ENCODE measurements around the gene TTC12. TPM values are rescaled to one million over a fixed set of nuclear protein-coding genes. Genes with fewer than 3 reads are reported as not detected.

Gene TTC12
- total RNA-seq, 1 donor from 2014 or later = 30.4 TPM

DNA sequence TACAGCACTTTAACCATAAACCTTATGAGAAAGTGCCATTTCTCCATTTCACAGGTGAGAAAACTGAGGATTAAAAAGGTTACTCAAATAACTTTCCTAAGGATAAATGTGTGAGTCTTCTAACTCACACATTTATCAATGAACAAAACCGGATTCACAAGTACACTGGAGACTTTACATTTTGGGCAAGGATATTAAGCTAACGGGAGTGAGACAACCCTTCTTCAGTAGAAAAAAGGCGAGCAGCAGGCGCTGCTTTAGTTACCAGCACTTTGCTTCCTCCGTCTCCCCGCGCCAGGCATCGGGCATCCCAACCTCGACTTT, 356 bp upstream of the TTC12 start:
- H3K9me3 Mint-ChIP-seq (ENCODE audit: low read depth) = peaks cover 4% of the 10 kb centered on the region
- TF ChIP-seq, protein P1, sequence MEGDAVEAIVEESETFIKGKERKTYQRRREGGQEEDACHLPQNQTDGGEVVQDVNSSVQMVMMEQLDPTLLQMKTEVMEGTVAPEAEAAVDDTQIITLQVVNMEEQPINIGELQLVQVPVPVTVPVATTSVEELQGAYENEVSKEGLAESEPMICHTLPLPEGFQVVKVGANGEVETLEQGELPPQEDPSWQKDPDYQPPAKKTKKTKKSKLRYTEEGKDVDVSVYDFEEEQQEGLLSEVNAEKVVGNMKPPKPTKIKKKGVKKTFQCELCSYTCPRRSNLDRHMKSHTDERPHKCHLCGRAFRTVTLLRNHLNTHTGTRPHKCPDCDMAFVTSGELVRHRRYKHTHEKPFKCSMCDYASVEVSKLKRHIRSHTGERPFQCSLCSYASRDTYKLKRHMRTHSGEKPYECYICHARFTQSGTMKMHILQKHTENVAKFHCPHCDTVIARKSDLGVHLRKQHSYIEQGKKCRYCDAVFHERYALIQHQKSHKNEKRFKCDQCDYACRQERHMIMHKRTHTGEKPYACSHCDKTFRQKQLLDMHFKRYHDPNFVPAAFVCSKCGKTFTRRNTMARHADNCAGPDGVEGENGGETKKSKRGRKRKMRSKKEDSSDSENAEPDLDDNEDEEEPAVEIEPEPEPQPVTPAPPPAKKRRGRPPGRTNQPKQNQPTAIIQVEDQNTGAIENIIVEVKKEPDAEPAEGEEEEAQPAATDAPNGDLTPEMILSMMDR (IDR thresholded peaks at IDR 0.05; ENCODE audit: unreplicated experiment) = no peak
- DNase-seq (ENCODE audit: low spot score, unreplicated experiment) = no peak
- peaks cover 17% of the 10 kb centered on the region for H3K27me3 Mint-ChIP-seq
- H3K4me3 Mint-ChIP-seq (ENCODE audit: low read depth) = peak overlapping the region; percentile 77
- peaks cover 11% of the 10 kb centered on the region for H3K4me1 Mint-ChIP-seq (ENCODE audit: low read depth)
- no peak overlapping the region for H3K27ac Mint-ChIP-seq
- H3K36me3 Mint-ChIP-seq (ENCODE audit: insufficient read depth) = peaks cover 18% of the 10 kb centered on the region

GRCh38 chr11:113315811-113316210, 1.4 kb downstream of the TTC12 start:
- no peak for DNase-seq (ENCODE audit: low spot score, unreplicated experiment)
- Mint-ChIP-seq H3K9me3 (ENCODE audit: low read depth) (peaks cover 9% of the 10 kb centered on the region), H3K27ac (peak overlapping the region; percentile 47)

GRCh38 chr11:113316256-113316655, 1.9 kb downstream of the TTC12 start:
- peaks cover 30% of the 10 kb centered on the region for H3K36me3 Mint-ChIP-seq (ENCODE audit: insufficient read depth)
- H3K4me1 Mint-ChIP-seq (ENCODE audit: low read depth) = peaks cover 11% of the 10 kb centered on the region
- no peak overlapping the region for H3K4me3 Mint-ChIP-seq (ENCODE audit: low read depth)
- peaks cover 12% of the 10 kb centered on the region for H3K27me3 Mint-ChIP-seq
- no peak for DNase-seq (ENCODE audit: low spot score, unreplicated experiment)
- H3K27ac Mint-ChIP-seq = no peak overlapping the region
- TF ChIP-seq, protein P1 (IDR thresholded peaks at IDR 0.05; ENCODE audit: unreplicated experiment) = no peak
- H3K9me3 Mint-ChIP-seq (ENCODE audit: low read depth) = peaks cover 9% of the 10 kb centered on the region

More at GRCh38 chr11:113315811-113316210, 1.4 kb downstream of the TTC12 start:
- Mint-ChIP-seq H3K36me3 (ENCODE audit: insufficient read depth) (peaks cover 30% of the 10 kb centered on the region), H3K4me1 (ENCODE audit: low read depth) (peaks cover 11% of the 10 kb centered on the region), H3K4me3 (ENCODE audit: low read depth) (peak overlapping the region; percentile 77), H3K27me3 (peaks cover 14% of the 10 kb centered on the region)
- TF ChIP-seq, protein P1 (IDR thresholded peaks at IDR 0.05; ENCODE audit: unreplicated experiment) = no peak

- Mint-ChIP-seq H3K27ac (no peak overlapping the region), H3K36me3 (ENCODE audit: insufficient read depth) (peaks cover 30% of the 10 kb centered on the region), H3K27me3 (peaks cover 9% of the 10 kb centered on the region), H3K4me1 (ENCODE audit: low read depth) (peaks cover 11% of the 10 kb centered on the region), H3K9me3 (ENCODE audit: low read depth) (peaks cover 9% of the 10 kb centered on the region), H3K4me3 (ENCODE audit: low read depth) (peak overlapping the region; percentile 1)
- DNase-seq (ENCODE audit: low spot score, unreplicated experiment) = no peak
- TF ChIP-seq, protein P1 (IDR thresholded peaks at IDR 0.05; ENCODE audit: unreplicated experiment) = no peak
Observed at GRCh38 chr11:113317339-113317738, 3.0 kb downstream of the TTC12 start.

DNA sequence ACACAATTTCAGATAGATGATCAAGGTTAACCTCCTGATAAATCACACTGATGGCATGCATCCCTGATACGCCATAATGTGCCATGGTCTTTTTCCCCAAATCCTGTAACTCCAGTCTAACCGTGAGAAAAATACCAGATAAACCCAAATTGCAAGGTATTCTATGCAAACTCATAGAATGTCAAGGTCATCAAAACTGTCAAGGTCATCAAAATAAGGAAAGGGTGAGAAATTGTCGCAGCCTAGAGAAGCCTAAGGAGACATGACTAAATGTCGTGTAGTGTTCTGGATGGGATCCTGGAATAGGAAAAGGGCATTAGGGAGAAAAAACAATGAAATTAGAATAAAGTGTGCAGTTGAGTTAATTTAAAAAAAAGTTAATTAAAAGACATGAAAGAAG, 4.7 kb downstream of the TTC12 start:
- TF ChIP-seq, protein P1 (IDR thresholded peaks at IDR 0.05; ENCODE audit: unreplicated experiment) = no peak
- Mint-ChIP-seq H3K9me3 (ENCODE audit: low read depth) (peaks cover 9% of the 10 kb centered on the region), H3K27me3 (no peaks in the 10 kb centered on the region), H3K4me3 (ENCODE audit: low read depth) (no peak overlapping the region), H3K36me3 (ENCODE audit: insufficient read depth) (peaks cover 30% of the 10 kb centered on the region), H3K4me1 (ENCODE audit: low read depth) (peaks cover 9% of the 10 kb centered on the region), H3K27ac (no peak overlapping the region)
- DNase-seq (ENCODE audit: low spot score, unreplicated experiment) = no peak

All from progenitor cell of endocrine pancreas (in vitro differentiated cells).